Measurements from ENCODE around the gene LARP1. TPM values are rescaled to one million over a fixed set of nuclear protein-coding genes. Genes with fewer than 3 reads are reported as not detected.
"Not testable (repeated sequence)": the region's sequence is repeated elsewhere in the genome, so short reads cannot be mapped to it uniquely, and the experiment has no call there.

The LARP1 gene
- 172 TPM for polyA plus RNA-seq (ENCODE audit: insufficient read length)
- long read RNA-seq, donor 1, transcript LARP1-214 (2 exons, 287 nt): major isoform, 5 of 5 reads
- long read RNA-seq, donor 1, partial matches to known transcripts: 0 of 5 reads
- long read RNA-seq, donor 1, other reads (novel, unspliced or antisense): 0 of 5 reads
- long read RNA-seq, donor 2, partial matches to known transcripts: 5 of 9 reads
- long read RNA-seq, donor 2, other reads (novel, unspliced or antisense): 0 of 9 reads
- long read RNA-seq, donor 3, partial matches to known transcripts: 0 of 3 reads
- long read RNA-seq, donor 3, other reads (novel, unspliced or antisense): 0 of 3 reads
- long read RNA-seq, donor 4: 0 reads
- long read RNA-seq, donor 5, partial matches to known transcripts: 0 of 4 reads
- long read RNA-seq, donor 5, other reads (novel, unspliced or antisense): 0 of 4 reads
- long read RNA-seq, donor 6, partial matches to known transcripts: 48 of 52 reads
- long read RNA-seq, donor 6, other reads (novel, unspliced or antisense): 0 of 52 reads
- long read RNA-seq, donor 7, partial matches to known transcripts: 45 of 47 reads
- long read RNA-seq, donor 7, other reads (novel, unspliced or antisense): 0 of 47 reads
- long read RNA-seq, donor 8: 0 reads

DNA sequence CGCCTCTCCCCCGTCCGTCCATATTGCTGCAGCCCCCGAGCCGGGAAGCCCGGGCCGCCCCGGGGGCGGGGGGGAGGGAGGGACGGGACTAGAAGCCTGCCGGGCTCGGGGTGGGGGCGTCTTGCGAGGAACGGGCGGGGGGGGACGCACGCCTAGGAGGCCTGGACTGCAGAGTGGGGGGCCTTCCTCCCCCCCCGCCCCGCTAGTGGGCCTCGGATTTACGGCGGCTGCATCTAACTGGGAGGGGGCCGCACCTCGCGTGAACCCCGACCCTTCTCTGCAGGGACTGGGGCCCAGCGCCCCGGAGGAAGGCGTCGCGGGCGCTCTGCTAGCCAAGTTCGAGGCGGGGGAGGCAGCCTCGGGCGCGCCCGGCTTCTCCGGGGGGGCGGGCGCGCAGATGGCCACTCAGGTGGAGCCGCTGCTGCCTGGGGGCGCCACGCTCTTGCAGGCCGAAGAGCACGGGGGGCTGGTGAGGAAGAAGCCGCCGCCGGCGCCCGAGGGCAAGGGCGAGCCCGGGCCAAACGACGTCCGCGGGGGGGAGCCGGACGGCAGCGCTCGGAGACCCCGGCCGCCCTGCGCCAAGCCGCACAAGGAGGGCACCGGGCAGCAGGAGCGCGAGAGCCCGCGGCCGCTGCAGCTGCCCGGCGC is at the start of gene LARP1:
Gene LARP1, plus strand, starts transcription at position 17 of the 648 bp plus-strand sequence. Its CDS starts 381 bp downstream, at position 398.
- no peak for DNase-seq

DNA sequence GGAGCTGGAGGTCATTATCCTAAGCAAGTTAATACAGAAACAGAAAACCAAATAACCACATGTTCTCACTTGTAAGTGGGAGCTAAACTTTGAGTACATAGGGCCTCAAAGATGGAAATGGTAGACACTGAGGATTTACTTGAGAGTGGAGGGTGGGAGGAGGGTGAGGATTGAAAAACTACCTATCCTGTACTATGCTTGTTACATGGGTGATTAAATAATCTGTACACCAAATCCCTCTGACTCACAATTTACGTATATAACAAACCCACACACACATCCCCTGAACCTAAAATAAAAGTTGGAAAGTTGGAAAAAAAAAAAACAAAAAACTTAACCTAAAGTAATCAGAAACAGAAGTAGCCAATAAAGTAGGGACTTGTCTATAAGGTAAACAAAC is 48.8 kb upstream of the LARP1 start:
- DNase-seq: no peak

DNA sequence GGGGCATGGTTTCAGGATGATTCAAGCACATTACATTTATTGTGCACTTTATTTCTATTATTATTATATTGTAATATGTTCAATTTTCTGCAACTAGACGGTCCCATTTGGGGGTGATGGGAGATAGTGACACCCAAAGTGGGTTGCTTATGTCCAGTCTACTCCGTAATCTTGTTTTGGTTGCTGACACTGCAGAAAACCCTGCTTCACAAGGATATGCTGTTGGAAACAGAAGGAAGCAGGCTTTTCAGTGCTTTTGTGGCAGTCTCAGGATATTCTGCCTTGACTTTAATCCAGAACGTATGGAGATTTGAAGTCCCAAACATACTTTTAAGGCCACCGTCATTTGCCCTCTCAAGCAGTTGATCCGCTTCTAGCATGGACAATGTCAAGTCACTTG is 47.5 kb upstream of the LARP1 start:
- DNase-seq: no peak

DNA sequence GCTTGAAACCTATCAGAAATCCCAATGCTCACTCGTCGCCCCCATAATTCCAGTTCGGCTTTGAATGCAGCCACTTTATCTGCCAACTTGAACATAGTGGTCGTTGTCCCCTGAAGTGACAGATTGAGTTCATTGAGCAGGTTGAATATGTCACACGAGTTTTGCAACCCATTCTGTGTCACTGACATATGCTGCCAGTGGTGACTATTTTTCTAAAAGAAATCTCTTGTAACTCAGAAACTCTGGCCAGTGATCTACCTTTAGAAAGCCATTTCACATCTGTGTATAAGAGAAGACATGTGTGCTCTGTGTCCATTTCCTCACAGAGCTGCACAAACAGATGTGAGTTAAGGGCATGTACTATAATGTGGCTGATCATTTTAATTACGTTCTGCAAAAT is 47.0 kb upstream of the LARP1 start:
- DNase-seq: no peak

DNA sequence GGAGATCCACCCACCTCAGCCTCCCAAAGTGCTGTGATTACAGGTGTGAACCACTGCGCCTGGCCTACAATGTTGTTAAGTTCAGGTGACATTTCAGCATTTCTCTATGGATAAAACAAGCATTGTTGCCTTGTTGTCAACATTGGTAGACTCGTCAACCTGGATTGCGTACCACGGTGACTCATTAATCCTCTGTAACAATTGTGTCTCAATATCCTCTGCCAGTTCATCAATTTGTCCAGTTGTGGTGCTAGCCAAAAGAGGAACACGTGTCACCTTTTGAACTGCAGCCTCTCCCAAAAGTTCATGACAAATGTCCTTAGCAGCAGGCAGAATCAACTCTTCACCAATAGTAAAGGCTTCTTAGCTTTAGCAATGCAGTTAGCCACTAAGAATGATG is 46.3 kb upstream of the LARP1 start:
- DNase-seq: no peak

DNA sequence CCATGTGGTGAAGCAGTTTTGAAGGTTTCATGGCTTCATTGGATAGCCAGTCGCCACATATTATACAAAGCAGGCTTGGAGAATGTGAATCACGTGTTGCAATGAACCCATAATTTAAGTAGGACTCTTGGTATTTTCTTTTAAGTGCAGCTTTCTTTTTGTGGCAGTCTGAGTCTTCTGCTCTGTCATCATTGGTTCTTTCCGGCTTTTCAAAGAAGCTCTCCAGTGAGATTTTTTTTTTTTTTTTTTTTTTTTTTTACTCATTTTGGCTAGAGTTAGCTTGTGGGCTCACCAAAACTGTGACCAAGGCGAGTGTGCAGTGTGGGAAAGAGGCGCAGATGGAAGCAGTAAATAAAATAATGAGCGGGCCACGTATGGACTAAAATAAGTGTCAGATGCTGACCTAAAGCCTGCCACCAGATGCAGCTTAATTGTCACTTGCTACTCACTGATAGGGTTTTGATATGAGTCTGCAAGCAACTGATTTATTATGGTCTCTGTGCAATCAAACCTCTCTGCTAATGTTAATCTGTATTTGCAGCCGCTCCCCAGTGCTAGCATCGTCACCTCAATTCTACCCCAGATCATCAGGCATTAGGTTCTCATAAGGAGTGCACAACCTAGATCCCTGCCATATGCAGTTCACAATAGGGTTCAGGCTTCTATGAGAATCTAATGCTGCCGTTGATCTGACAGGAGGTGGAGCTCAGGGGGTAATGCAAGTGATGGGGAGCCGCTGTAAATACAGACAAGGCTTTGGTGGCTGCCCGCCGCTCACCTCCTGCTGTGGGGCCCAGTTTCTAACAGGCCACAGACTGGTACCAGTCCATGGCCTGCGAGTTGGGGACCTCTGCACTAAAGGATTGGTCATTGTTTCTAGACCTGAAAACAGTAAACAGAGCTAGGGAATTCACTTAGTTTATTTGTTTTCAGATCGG is 45.5 kb upstream of the LARP1 start:
- DNase-seq: no peak

DNA sequence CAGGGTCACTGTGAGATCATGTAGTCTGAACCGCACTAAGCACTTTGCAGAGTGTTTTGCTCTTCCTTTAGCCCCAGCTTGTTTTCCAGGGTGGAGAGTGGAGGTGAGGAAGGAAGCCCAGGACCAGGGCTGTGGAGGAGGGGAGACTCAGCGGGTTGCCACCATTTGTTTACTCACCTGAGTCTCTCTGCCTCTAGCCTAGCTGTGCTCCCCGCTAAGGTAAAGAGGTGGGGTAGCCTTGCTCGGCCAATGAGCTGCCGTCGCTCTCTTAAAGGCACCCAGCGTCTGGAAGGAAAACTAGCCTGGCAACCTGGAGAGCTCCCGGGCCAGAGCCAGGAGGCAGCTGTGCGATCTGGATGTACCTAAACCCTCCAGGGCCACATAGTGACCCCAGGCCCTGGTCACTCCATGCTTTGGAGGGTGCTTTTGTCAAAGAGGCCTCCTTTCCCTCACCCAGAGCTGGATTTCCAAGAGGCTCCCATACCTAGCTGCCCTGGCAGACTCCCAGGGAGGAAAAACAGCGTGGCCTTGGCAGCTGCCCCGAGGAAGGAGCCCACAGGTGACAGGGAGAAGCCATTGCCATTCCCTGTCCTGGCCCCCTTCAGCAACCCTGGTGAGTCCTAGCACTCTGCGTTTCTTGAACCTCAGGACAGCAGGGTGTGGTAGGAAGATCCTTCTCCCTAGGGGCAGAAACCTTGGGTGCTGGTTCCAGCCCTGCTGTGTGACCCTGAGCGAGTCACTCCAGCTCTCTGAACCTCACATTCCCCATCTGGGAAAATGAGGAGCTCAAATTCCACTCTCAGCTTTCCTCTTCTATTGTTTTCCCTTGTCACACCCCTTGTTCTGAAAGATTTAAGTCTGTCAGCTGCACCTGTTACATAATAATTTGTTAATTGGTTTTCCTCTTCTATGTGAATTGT is 42.4 kb upstream of the LARP1 start:
- DNase-seq: peak; percentile 15

DNA sequence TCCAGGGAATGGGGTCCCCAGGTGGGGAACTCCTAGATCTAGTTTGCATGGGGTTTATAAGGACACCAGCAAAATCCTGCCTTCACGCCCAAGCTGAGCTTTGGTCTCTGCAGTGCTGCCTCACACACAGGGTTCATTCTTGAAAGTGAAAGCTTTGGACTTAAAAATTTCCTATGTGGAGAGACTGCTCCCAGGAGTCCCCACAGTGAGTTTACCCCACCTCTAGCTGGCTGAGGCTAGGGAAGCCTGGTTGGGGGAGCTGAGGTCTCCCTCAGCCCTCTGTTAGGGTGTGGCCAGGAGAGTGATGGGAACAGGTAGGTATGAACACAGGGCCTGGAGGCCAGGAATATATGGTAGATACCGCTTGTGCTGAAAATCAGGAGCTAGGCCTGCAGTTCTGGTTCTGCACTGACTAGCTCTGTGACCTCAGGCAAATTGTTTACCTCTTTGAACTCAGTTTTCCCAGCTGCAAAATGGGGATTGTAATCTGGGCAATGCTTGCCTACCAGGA is 41.5 kb upstream of the LARP1 start:
- DNase-seq: no peak

DNA sequence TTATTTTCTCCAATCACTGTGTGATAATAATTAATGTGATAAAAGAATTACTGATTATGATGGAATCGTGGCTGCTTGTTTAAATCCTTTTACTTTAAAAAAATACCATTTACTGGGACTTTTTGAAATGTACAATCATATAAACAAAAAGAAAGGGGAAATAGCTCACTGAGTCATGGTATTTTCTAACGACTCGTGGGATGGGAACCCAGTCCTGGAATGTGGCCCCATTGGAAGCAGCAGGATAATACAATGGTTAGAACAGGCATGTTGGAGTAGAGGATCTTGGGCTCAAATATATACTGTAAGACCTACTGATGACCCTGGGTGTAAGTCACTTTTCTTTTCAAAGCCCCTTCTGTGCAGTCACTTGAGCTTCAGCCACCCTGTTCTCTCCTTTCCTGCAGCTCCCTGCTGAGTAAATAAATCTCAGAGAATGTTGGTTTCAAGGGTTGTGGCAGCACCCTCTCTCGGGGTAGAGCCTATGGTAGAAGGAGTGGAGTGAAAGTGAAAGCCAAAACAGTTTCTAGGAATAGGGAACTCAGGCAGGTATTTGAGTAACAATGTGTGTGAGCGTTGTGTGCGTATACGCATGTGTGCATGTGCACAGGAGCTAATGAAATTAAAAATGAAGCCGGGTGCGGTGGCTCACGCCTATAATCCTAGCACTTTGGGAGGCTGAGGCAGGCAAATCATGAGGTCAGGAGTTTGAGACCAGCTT is 40.8 kb upstream of the LARP1 start:
- no peak for DNase-seq

DNA sequence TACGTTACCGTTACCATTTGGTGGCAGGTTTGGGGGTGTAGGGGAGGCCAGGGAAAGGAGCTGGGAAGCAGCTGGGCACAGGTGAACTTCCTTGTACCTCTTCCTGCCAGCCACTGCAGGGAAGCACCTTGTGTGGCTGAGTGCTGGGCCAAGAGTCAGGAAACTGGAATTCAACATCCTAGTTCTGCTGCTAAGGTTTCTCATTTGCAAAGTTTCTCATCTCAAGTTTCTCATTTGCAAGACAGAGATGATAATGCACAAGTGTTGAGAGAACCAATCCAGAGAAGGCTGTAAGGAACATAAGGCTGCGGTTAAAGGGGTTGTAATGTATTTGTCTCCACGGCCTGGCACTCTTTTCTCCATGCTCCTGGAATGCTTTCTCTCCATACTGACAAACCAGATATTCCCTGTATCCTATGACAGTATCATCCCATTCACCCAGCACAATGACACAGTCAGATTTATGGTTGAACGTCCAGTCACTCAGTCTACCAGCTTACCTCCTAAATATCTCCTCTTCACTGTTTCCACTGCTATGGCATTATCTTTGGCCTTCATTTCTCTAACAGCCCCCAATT is 33.6 kb upstream of the LARP1 start:
- no peak for DNase-seq

DNA sequence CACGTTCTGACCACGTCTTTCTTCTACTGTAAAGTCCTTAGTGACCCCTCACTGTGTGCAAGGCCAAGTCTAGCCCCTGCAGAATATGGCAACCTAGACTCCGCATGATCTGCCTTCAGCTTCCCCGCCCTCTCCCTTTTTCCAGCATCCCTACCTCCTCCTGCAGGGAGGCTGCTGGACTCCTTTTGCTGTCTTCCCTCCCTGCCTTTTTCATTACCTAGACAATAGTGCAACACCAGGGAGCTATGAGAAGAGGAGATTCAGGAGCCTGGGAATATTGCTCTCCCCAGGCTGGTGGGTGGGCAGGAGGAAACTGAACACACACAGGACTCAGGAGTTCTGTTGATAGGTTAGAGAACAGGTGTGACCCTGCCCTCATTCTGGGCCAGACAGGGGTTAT is 33.1 kb upstream of the LARP1 start:
- DNase-seq: no peak

DNA sequence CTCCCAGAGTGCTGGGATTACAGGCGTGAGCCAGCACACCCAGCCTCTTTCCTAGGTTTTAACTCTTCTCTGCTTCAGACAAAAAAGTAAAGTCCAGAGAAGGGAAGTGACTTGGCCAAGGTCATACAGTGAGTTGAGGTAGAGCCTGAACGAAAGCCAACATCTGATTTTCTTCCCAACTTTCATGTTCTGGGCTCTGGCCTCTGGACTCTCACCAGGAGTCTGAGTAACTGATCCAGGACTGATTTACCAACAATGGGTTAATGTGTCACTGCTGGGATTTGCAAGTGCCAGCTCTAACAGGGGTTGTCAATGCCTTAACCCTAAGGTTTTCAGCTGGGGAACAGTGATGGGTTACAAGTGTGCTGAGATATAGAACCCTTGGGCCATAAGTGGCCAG is 32.2 kb upstream of the LARP1 start:
- DNase-seq: no peak

DNA sequence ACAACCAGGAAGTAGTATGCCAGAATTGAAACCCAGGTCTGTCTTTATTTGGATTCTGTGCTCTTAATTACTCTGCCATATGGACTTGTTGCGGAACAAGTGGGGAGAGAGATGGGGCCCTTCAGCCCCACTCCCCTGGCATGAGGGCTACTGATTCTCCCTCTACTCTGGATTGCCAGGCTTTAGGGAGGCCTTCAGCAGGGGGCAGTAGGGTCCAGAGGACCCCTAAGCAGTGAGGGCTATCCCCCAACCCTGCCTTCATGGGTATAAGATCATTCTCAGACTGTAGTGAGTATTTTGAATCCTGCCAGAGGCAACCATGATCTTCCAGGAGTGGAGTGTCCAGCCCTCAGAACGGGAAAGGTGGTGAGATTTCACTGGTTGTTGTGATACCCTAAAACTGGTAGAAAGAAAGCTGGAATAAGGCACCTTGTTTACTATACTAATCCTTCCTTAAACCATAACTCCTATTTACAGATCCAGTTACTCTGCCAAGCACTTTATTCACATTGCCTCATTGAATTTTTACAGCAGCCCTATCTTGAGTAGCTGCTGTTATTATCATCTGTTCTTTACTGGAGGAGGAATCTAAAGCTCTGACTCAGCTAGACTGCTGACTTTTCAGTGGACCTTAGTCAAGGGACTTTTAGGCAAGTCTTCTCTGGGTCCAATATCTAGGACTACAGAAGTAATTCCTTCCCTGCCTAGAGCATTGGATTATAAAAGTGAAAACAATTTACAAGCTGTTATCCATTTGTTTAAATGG is 31.3 kb upstream of the LARP1 start:
- no peak for DNase-seq

DNA sequence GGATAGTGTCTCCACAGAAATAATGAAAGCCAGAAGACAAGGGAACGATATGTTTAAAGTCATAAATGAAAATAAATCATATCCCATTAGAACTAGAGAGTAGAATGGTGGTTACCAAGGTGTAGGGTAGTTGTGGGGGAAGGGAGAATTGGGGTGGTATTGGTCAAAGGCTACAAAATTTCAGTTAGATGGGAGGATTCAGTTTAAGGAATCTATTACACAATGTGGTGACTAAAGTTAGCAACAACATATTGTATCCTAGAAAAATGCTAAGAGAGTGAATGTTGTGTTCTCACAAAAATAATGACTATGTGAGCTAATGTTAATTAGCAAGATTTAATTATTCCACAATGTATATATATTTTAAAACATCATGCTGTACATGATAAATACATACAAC is 27.8 kb upstream of the LARP1 start:
- no peak for DNase-seq

DNA sequence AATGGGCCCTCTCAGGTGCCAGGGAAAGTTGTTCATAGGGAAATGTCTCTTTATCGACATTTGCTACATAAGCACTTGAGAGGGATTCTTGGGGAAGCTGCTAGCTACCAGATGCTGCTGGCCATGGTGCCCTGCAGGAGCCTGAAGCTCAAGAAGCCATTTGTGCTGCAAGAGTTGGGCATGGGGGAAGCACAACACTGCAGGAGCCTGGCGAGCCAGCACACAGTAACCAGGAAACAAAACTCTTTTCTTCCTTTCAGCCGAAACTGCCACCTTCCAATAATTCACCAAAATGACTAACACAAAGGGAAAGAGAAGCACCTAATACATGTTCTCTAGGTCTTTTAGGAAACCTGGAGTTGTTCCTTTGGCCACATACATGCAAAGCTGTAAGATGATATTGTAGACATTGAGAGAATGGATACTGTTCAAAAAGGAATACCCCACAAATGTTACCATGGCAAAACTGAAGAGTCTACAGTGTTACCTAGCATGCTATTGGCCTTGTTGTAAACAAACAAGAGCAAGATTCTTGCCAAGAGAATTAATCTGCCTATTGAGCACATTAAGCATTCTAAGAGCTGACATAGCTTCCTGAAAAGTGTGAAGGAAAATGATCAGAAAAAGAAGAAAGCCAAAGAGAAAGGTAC is 26.1 kb upstream of the LARP1 start:
- no peak for DNase-seq

DNA sequence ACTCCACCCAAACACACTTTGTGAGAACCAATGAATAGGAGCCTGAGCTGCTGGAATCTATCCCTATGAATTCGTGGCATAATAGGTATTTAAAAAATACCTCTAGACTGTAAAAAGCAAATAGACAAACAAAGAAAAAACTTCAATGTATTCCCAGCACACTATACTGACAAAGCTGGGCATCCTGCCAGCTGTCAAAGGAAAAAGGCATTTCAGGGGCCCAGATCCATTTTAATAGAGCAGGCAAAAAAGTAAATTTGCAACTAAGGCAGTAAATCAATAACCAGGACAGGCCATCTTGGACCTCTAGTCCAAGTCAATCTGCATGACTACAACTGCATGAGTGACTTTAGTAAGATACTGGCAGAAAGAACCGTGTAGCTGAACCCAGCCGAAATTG is 25.6 kb upstream of the LARP1 start:
- DNase-seq: no peak

DNA sequence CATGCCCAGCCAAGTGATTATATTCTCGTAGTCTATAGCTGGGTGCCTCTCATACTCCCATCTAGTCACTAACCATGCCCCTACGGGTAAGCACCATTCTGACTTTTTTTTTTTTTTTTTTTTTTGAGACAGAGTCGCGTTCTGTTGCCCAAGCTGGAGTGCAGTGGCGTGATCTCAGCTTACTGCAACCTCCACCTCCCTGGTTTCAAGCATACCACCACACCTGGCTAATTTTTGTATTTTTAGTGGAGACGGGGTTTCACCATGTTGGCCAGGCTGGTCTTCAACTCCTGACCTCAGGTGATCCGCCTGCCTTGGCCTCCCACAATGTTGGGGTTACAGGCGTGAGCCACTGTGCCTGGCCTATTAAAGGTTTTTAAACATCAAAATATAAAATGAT is 24.4 kb upstream of the LARP1 start:
- not testable (repeated sequence) for DNase-seq

DNA sequence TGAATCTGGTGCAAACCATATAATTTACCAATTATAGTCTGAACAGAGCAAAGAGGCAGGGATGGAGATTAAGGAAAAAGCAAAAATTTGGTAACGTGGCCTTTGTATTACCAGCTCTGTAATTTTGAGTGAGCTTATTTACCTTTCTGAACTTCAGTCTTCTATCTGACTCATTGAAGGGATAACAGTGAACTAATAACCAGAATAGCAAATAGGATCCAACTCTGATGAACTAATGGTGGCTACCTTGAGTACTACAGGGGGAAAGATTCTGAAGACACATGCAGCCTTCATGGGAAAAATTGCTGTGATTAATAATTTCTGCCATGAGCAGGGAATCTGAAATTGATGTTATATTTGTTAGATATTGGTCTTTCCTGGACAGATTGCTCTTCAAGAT is 23.0 kb upstream of the LARP1 start:
- DNase-seq: no peak
